Measurements from ENCODE around the gene ZBTB44. TPM values are rescaled to one million over a fixed set of nuclear protein-coding genes. Genes with fewer than 3 reads are reported as not detected.
"Not testable (repeated sequence)": the region's sequence is repeated elsewhere in the genome, so short reads cannot be mapped to it uniquely, and the experiment has no call there.

ZBTB44 gene
- total RNA-seq, 4 donors from 2014 or later, result 35.8 to 52.7 (median 45.7) TPM

DNA sequence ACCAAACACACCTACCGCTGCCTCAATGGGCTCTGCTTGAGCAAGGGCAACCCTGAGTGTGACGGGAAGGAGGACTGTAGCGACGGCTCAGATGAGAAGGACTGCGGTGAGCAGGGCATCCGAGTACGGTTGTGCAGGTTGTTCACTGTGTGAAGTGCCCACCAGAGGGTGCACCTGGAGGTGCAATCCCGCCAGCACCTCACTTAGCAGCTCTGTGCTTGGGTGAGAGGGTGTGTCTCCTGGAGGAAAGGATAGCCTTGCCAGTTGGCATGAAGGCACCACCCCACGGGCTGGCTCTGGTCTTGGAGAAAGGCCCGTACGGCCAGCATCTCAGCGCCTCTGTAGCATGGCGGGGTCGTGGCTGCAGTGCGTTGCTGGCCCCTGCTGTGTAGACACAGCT is 115.8 kb downstream of the ZBTB44 start:
- no peak for DNase-seq (ENCODE audit: low spot score in 2 of 2)
- WGBS, 2 donors, result 85 to 94% methylated on average over 11 to 15 of the region's 15 CpGs
- intact Hi-C loops (cut with DNase I; ENCODE audit: low total_unique reads), result no loop called here
- H3K4me3 ChIP-seq (ENCODE audit: low read depth, poor library complexity, severe bottlenecking), result no peak overlapping the region
- TF ChIP-seq, protein P1, sequence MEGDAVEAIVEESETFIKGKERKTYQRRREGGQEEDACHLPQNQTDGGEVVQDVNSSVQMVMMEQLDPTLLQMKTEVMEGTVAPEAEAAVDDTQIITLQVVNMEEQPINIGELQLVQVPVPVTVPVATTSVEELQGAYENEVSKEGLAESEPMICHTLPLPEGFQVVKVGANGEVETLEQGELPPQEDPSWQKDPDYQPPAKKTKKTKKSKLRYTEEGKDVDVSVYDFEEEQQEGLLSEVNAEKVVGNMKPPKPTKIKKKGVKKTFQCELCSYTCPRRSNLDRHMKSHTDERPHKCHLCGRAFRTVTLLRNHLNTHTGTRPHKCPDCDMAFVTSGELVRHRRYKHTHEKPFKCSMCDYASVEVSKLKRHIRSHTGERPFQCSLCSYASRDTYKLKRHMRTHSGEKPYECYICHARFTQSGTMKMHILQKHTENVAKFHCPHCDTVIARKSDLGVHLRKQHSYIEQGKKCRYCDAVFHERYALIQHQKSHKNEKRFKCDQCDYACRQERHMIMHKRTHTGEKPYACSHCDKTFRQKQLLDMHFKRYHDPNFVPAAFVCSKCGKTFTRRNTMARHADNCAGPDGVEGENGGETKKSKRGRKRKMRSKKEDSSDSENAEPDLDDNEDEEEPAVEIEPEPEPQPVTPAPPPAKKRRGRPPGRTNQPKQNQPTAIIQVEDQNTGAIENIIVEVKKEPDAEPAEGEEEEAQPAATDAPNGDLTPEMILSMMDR (IDR thresholded peaks at IDR 0.05), result no peak
- TF ChIP-seq POLR2A (IDR thresholded peaks at IDR 0.05), result no peak

DNA sequence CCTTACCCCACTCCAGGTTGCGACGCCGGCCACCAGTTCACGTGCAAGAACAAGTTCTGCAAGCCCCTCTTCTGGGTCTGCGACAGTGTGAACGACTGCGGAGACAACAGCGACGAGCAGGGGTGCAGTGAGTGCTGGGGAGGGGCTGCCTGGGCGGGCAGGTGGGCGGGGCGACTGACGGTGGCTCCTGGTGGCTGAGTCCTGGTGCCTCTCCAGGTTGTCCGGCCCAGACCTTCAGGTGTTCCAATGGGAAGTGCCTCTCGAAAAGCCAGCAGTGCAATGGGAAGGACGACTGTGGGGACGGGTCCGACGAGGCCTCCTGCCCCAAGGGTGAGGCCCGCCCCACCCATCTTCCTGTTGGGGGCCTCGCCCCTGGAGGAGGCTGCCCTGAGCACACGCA is 116.4 kb downstream of the ZBTB44 start:
- intact Hi-C loops (cut with DNase I; ENCODE audit: low total_unique reads), result no loop called here

DNA sequence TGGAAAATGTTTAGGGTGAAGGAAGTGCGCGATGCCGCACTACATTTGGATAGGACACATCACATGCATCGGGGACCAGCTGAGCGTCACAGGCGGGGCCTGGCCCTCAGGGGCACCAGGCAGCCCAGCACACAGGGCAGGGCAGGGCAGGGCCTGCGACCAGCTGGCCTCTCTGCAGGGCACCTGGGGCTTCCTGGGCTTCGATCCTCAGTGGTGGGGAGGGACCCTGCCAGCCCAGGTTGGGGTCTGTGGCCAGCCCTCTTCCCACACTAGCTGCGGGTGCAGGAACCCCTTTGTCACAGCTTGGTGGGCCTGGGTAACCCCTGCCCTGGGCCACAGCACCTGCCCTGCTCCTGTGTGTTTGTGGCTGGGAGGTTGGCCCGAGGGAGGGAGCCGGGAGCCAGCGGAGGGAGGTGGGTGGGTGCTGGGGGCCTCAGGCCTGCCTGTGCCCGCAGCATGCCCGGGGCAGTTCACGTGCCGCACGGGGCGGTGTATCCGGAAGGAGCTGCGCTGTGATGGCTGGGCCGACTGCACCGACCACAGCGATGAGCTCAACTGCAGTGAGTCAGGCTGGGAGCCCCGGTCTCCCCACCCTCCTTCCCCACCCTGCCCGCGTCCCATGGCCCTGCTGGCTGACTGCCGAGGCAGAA is 117.2 kb downstream of the ZBTB44 start:
- intact Hi-C loops (cut with DNase I; ENCODE audit: low total_unique reads), result no loop called here
- no peak for TF ChIP-seq POLR2A (IDR thresholded peaks at IDR 0.05)
- TF ChIP-seq, protein P1 (IDR thresholded peaks at IDR 0.05), result no peak
- H3K4me3 ChIP-seq (ENCODE audit: low read depth, poor library complexity, severe bottlenecking), result no peak overlapping the region
- DNase-seq (ENCODE audit: low spot score in 2 of 2), result no peak
- 88% methylated on average over 18 to 22 of the region's 27 CpGs for WGBS, 2 donors

More for the DNA sequence above, 116.4 kb downstream of the ZBTB44 start:
- TF ChIP-seq POLR2A (IDR thresholded peaks at IDR 0.05), result no peak
- TF ChIP-seq, protein P1 (IDR thresholded peaks at IDR 0.05), result no peak
- DNase-seq (ENCODE audit: low spot score in 2 of 2), result no peak
- 82 to 84% methylated on average over 20 to 22 of the region's 22 CpGs for WGBS, 2 donors
- H3K4me3 ChIP-seq (ENCODE audit: low read depth, poor library complexity, severe bottlenecking), result no peak overlapping the region

DNA sequence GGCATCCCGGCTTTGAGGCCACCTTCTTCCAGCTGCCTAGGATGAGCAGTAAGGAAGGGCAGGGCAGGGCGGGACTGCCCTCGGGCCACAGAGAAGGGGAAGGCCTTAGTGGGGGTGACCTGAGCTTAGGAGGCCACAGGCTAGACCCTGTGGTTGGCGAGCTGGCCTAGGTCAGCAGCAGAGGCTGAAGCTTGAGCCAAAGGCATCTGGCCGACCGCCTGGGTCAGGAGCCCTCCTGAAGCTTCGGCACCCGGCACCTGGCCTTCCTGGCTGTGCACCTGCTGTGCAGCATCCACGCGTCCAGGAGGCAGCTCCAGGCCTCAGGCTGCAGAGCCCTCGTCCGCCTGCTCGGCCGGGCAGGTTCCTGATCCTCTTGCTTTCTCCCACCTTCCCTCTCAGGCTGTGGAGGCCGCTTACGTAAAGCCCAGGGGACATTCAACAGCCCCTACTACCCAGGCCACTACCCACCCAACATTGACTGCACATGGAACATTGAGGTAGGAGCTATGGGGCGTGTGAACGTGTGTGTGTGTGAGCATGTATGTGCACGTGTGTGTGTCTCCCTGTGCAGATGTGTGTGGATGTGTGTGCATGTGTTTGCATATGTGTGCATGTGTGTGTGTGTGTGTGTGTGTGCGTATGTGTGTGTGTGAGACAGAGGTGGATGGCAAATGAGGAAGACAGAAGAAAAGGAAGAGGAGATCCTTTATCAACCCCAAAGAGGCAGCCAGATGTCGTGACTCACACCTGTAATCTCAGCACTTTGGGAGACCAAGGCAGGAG is 120.3 kb downstream of the ZBTB44 start:
- WGBS, 2 donors, result 92 to 93% methylated on average over 15 to 21 of the region's 21 CpGs
- DNase-seq (ENCODE audit: low spot score in 2 of 2), result no peak
- intact Hi-C loops (cut with DNase I; ENCODE audit: low total_unique reads), result no loop called here
- no peak for TF ChIP-seq POLR2A (IDR thresholded peaks at IDR 0.05)
- TF ChIP-seq, protein P1 (IDR thresholded peaks at IDR 0.05), result no peak
- H3K4me3 ChIP-seq (ENCODE audit: low read depth, poor library complexity, severe bottlenecking), result no peak overlapping the region

DNA sequence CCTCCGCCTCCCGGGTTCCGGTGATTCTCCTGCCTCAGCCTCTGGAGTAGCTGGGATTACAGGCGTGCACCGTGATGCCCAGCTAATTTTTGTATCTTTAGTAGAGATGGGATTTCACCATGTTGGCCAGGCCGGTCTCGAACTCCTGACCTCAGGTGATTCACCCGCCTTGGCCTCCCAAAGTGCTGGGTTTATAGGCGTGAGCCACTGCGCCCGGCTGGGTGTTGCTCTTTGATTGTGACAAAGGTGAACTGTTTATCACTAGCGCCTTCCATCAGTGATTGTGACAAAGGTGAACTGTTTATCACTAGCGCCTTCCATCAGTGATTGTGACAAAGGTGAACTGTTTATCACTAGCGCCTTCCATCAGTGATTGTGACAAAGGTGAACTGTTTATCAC is 121.2 kb downstream of the ZBTB44 start:
- DNase-seq (ENCODE audit: low spot score in 2 of 2); intact Hi-C loops (cut with DNase I; ENCODE audit: low total_unique reads); H3K4me3 ChIP-seq (ENCODE audit: low read depth, poor library complexity, severe bottlenecking): not testable (repeated sequence)
- WGBS, 2 donors, result 95 to 99% methylated on average over 14 of the region's 14 CpGs

DNA sequence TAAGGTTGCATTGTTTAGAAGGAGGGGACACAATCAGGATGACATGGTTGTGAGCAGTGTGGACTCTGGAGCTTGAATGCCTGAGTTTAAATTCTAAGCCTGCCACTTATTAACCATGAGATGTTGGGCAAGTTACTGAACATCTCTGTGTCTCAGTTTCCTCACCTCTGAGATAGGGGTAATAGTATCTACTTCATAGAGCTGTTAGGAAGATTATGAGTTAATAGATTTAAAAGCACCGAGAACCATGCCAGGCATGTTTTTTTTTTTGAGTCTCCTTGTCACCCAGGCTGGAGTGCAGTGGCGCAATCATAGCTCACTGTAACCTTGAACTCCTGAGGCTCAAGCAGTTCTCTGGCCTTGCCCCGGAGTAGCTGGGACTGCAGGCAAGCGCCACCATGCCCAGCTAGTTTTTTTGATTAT is 121.9 kb downstream of the ZBTB44 start:
- TF ChIP-seq, protein P1 (IDR thresholded peaks at IDR 0.05), result no peak
- no peak for TF ChIP-seq POLR2A (IDR thresholded peaks at IDR 0.05)
- H3K4me3 ChIP-seq (ENCODE audit: low read depth, poor library complexity, severe bottlenecking), result no peak overlapping the region
- intact Hi-C loops (cut with DNase I; ENCODE audit: low total_unique reads), result no loop called here
- WGBS, 2 donors, result 71 to 73% methylated on average over 4 of the region's 4 CpGs
- no peak for DNase-seq (ENCODE audit: low spot score in 2 of 2)
